B cell (primary cell): Measurements from ENCODE around the gene CCDC146.

ENCODE experiments used
- EZH2 ChIP-seq: IDR thresholded peaks from 2 replicates; pipeline ENCODE4 v1.6.1; 2012; ENCODE audit warnings: borderline replicate concordance, low read depth, mild to moderate bottlenecking, moderate library complexity, low read length; ENCODE audit not compliant: insufficient read depth, poor library complexity, severe bottlenecking
- TF ChIP-seq, protein P1 (sequence below): fragments of 200-600 bp; IDR thresholded peaks from one replicate; pipeline ENCODE4 v1.8.0; 2022; ENCODE audit warnings: antibody characterized with exemption, mild to moderate bottlenecking

DNA sequence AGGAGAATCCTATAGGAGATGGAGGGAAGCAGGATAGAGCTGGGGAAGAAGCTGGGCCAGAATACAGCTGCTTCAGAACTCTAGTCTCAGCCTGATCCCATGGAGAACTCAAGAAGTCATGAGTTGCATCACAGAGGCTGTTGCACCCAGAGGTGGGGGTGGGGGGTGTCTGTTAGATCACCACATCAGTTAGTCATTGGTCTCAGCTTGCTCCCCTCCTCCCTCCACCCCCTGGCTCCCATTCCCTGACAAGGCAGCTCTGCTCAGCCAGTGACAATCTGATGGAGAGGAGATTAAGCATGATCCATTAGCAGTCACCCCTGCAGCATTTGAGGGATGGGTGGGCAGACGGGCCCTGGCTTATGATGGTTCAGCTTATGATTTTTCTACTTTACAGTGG, 135.6 kb downstream of the CCDC146 start:
- no peak for TF ChIP-seq EZH2
- TF ChIP-seq, protein P1, sequence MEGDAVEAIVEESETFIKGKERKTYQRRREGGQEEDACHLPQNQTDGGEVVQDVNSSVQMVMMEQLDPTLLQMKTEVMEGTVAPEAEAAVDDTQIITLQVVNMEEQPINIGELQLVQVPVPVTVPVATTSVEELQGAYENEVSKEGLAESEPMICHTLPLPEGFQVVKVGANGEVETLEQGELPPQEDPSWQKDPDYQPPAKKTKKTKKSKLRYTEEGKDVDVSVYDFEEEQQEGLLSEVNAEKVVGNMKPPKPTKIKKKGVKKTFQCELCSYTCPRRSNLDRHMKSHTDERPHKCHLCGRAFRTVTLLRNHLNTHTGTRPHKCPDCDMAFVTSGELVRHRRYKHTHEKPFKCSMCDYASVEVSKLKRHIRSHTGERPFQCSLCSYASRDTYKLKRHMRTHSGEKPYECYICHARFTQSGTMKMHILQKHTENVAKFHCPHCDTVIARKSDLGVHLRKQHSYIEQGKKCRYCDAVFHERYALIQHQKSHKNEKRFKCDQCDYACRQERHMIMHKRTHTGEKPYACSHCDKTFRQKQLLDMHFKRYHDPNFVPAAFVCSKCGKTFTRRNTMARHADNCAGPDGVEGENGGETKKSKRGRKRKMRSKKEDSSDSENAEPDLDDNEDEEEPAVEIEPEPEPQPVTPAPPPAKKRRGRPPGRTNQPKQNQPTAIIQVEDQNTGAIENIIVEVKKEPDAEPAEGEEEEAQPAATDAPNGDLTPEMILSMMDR = no peak
